ENCODE results near the gene KRT1.

Gene KRT1

GRCh38 chr12:52648012-52648550, 32.1 kb downstream of the KRT1 start:
- H3K9ac ChIP-seq (ENCODE audit: low read length) = no peak overlapping the region
- H3K4me3 ChIP-seq (ENCODE audit: insufficient read depth, low read length, poor library complexity, severe bottlenecking) = no peak overlapping the region
- H2AFZ ChIP-seq (ENCODE audit: low read depth, low read length, severe bottlenecking) = no peak overlapping the region
- TF ChIP-seq EZH2phosphoT487 (conservative IDR thresholded peaks at IDR 0.05; ENCODE audit: low read length) = no peak
- no peak overlapping the region for H3K4me2 ChIP-seq (ENCODE audit: low read depth, low read length, poor library complexity, severe bottlenecking)
- no peak overlapping the region for H3K27ac ChIP-seq (ENCODE audit: low read depth, low read length)
- no peaks in the 10 kb centered on the region for H3K27me3 ChIP-seq (ENCODE audit: low read length)
- H3K79me2 ChIP-seq (ENCODE audit: insufficient read depth, low read length) = no peaks in the 10 kb centered on the region
- no peaks in the 10 kb centered on the region for H3K9me2 ChIP-seq (replicated peaks; ENCODE audit: insufficient read depth, low read length)
- H3K9me3 ChIP-seq (ENCODE audit: insufficient read depth, low read length) = no peaks in the 10 kb centered on the region
- H3K36me3 ChIP-seq (ENCODE audit: low read length) = no peaks in the 10 kb centered on the region
- H4K20me1 ChIP-seq (ENCODE audit: low read depth, low read length) = no peaks in the 10 kb centered on the region
- H3F3A ChIP-seq (ENCODE audit: insufficient read depth) = no peaks in the 10 kb centered on the region

GRCh38 chr12:52647601-52648000, 32.6 kb downstream of the KRT1 start:
- Histone ChIP-seq H2AFZ (ENCODE audit: low read depth, low read length, severe bottlenecking) (no peak overlapping the region), H3K27me3 (ENCODE audit: low read length) (no peaks in the 10 kb centered on the region), H3K9ac (ENCODE audit: low read length) (no peak overlapping the region)

DNA sequence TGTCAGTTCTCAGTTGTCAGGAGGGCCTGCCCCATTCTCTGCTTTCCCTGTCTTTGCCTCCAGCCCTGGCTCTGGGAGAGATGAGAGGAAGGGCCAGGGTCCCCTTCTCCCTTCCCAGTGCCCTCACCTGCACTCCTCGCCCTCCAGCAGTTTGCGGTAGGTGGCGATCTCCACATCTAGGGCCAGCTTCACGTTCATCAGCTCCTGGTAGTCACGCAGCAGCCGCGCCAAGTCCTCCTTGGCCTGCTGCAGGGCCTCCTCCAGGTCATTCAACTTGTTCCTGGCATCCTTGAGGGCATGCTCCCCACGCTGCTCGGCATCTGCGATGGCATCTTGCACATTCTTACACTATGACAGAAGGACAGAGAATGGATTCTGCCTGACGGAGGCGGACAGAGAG, 33.6 kb downstream of the KRT1 start:
- H3K27me3 ChIP-seq (ENCODE audit: low read length) = no peaks in the 10 kb centered on the region

More at GRCh38 chr12:52647601-52648000, 32.6 kb downstream of the KRT1 start:
- Histone ChIP-seq H3K4me3 (ENCODE audit: insufficient read depth, low read length, poor library complexity, severe bottlenecking) (no peak overlapping the region), H3K9me3 (ENCODE audit: insufficient read depth, low read length) (no peaks in the 10 kb centered on the region), H3K79me2 (ENCODE audit: insufficient read depth, low read length) (no peaks in the 10 kb centered on the region), H3K4me2 (ENCODE audit: low read depth, low read length, poor library complexity, severe bottlenecking) (no peak overlapping the region), H3F3A (ENCODE audit: insufficient read depth) (no peaks in the 10 kb centered on the region), H3K9me2 (replicated peaks; ENCODE audit: insufficient read depth, low read length) (no peaks in the 10 kb centered on the region), H3K27ac (ENCODE audit: low read depth, low read length) (no peak overlapping the region), H3K36me3 (ENCODE audit: low read length) (no peaks in the 10 kb centered on the region), H4K20me1 (ENCODE audit: low read depth, low read length) (no peaks in the 10 kb centered on the region)
- no peak for TF ChIP-seq EZH2phosphoT487 (conservative IDR thresholded peaks at IDR 0.05; ENCODE audit: low read length)
- no peak for TF ChIP-seq CTCF (IDR thresholded peaks at IDR 0.05; ENCODE audit: insufficient read depth, low read length, poor library complexity, severe bottlenecking)

More for the DNA sequence above, 33.6 kb downstream of the KRT1 start:
- Histone ChIP-seq H3K27ac (ENCODE audit: low read depth, low read length) (no peak overlapping the region), H3K79me2 (ENCODE audit: insufficient read depth, low read length) (no peaks in the 10 kb centered on the region), H3K9me2 (replicated peaks; ENCODE audit: insufficient read depth, low read length) (no peaks in the 10 kb centered on the region), H3K9me3 (ENCODE audit: insufficient read depth, low read length) (no peaks in the 10 kb centered on the region), H4K20me1 (ENCODE audit: low read depth, low read length) (no peaks in the 10 kb centered on the region), H3K9ac (ENCODE audit: low read length) (no peak overlapping the region), H3K36me3 (ENCODE audit: low read length) (no peaks in the 10 kb centered on the region), H3K4me2 (ENCODE audit: low read depth, low read length, poor library complexity, severe bottlenecking) (no peak overlapping the region), H3F3A (ENCODE audit: insufficient read depth) (no peaks in the 10 kb centered on the region), H3K4me3 (ENCODE audit: insufficient read depth, low read length, poor library complexity, severe bottlenecking) (no peak overlapping the region), H2AFZ (ENCODE audit: low read depth, low read length, severe bottlenecking) (no peak overlapping the region)
- TF ChIP-seq EZH2phosphoT487 (conservative IDR thresholded peaks at IDR 0.05; ENCODE audit: low read length) (no peak), CTCF (IDR thresholded peaks at IDR 0.05; ENCODE audit: insufficient read depth, low read length, poor library complexity, severe bottlenecking) (no peak)

Measured in SU-DHL-6 (cell line).